Endodermal cell (in vitro differentiated cells): ENCODE results near the gene NCOR1. TPM values are rescaled to one million over a fixed set of nuclear protein-coding genes. Genes with fewer than 3 reads are reported as not detected.
"Not testable (repeated sequence)": the region's sequence is repeated elsewhere in the genome, so short reads cannot be mapped to it uniquely, and the experiment has no call there.

Source experiments
- DNase-seq: peaks from one replicate; pipeline ENCODE4 v3.0.0-alpha.2; 2017
- H3K27ac ChIP-seq: 2 replicates; pipeline ENCODE4 v1.5.1; 2013; ENCODE audit warnings: mild to moderate bottlenecking, low read depth, low read length, moderate library complexity
- H3K27me3 ChIP-seq: 2 replicates; pipeline ENCODE4 v1.6.1; 2013; ENCODE audit warnings: mild to moderate bottlenecking, low read length, moderate library complexity; ENCODE audit not compliant: insufficient read depth, control insufficient read depth, poor library complexity, severe bottlenecking
- H3K36me3 ChIP-seq: 2 replicates; pipeline ENCODE4 v1.7.0; 2013; ENCODE audit warnings: mild to moderate bottlenecking, low read length, moderate library complexity; ENCODE audit not compliant: control insufficient read depth, insufficient read depth
- H3K4me1 ChIP-seq: one replicate; pipeline ENCODE4 v1.7.0; 2013; ENCODE audit warnings: low read length; ENCODE audit not compliant: control insufficient read depth, insufficient read depth
- H3K4me3 ChIP-seq: 2 replicates; pipeline ENCODE4 v1.5.1; 2013; ENCODE audit warnings: mild to moderate bottlenecking, low read length, moderate library complexity
- H3K9ac ChIP-seq: 2 replicates; pipeline ENCODE4 v1.6.1; 2013; ENCODE audit warnings: mild to moderate bottlenecking, low read length, moderate library complexity; ENCODE audit not compliant: poor library complexity, severe bottlenecking; ENCODE audit errors: extremely low read depth
- H3K9me3 ChIP-seq: 2 replicates; pipeline ENCODE4 v1.6.1; 2013; ENCODE audit warnings: mild to moderate bottlenecking, low read length, moderate library complexity; ENCODE audit not compliant: control insufficient read depth
- H3K27ac Mint-ChIP-seq: 2 replicates; pipeline ENCODE4 v1.8.0; 2020; ENCODE audit warnings: mixed read lengths
- H3K27me3 Mint-ChIP-seq: 2 replicates; pipeline ENCODE4 v1.8.0; 2021; ENCODE audit warnings: mild to moderate bottlenecking, mixed read lengths; ENCODE audit not compliant: insufficient read depth
- H3K36me3 Mint-ChIP-seq: 2 replicates; pipeline ENCODE4 v1.8.0; 2020; ENCODE audit warnings: low read depth, mixed read lengths
- H3K4me1 Mint-ChIP-seq: 2 replicates; pipeline ENCODE4 v1.8.0; 2020; ENCODE audit warnings: mixed read lengths
- H3K4me3 Mint-ChIP-seq: 2 replicates; pipeline ENCODE4 v1.8.0; 2020; ENCODE audit warnings: mild to moderate bottlenecking, moderate library complexity, mixed read lengths
- H3K9me3 Mint-ChIP-seq: 2 replicates; pipeline ENCODE4 v1.8.0; 2020; ENCODE audit warnings: mild to moderate bottlenecking, mixed read lengths
- WGBS, 2 experiments: methylation state at CpG; one replicate each; pipeline versions ENCODE4 v1.1.5 to v1.1.7; 2013; ENCODE audit warnings: missing lambda C conversion rate in 2 of 2, mixed read lengths in 1 of 2; ENCODE audit not compliant: insufficient coverage in 1 of 2, insufficient read length in 1 of 2; 5-methylcytosine and 5-hydroxymethylcytosine counted together
- total RNA-seq, 2 donors: library from RNA; stranded (reverse); fragmentation: NEBNext Ultra II Directional in 1 of 2; extraction: Animal tissue kit (Norgen Biotek cat#: 25700) in 1 of 2; gene quantifications; 2 replicates in 1 of 2; 3 replicates in 1 of 2; pipeline ENCODE4 v1.2.1, GENCODE V29; 2021
- TF ChIP-seq, protein P1 (sequence below): fragments of 200-600 bp; sonication (generic); conservative IDR thresholded peaks from 2 replicates; pipeline ENCODE4 v1.5.0; 2021; ENCODE audit warnings: antibody characterized with exemption, mild to moderate bottlenecking

Gene NCOR1
- total RNA-seq, 2 donors from 2014 or later, result 112 to 141 TPM

DNA sequence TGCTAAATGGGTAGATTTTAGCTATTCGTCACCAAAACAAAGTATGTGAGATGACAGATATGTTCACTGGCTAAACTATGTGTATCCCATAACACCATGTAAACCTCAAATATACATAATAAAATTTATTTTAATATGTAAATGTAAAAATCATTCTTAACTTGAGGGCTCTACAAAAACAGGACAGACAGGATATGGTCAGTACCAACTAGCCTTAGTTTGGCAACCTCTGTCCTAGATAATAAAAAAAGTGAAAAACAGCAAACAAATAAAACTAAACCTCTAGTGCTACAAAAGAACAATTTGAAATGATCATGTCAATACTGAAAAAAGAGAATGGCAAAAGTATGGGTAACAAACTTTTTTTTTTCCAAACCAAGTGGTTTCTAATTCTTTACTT lies 33.8 kb downstream of the NCOR1 start:
- no CpG with 5 or more reads among the region's 1 CpG for WGBS, 2 experiments
- H3K4me3 Mint-ChIP-seq, result no peak overlapping the region
- H3K36me3 Mint-ChIP-seq, result peaks cover 64% of the 10 kb centered on the region

DNA sequence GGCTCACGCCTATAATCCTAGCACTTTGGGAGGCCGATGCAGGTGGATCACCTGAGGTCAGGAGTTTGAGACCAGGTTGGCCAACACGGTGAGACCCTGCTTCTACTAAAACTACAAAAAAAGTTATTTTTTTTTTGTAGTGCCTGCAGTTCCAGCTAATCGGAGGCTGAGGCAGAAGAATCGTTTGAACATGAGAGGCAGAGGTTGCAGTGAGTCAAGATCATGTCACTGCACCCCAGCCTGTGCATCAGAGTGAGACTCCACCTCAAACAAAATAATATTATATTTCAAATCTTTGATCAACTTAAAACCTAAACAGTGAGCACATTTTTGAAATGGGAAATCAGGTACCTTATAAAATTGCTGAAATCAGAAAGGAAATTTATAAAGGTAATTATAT lies 36.5 kb downstream of the NCOR1 start:
- Mint-ChIP-seq H3K4me3 (no peak overlapping the region), H3K27me3 (no peaks in the 10 kb centered on the region), H3K9me3 (no peaks in the 10 kb centered on the region), H3K27ac (no peak overlapping the region), H3K4me1 (no peaks in the 10 kb centered on the region), H3K36me3 (peaks cover 50% of the 10 kb centered on the region)
- no peak for DNase-seq
- no peak overlapping the region for H3K27ac ChIP-seq
- peaks cover 19% of the 10 kb centered on the region for H3K36me3 ChIP-seq
- TF ChIP-seq, protein P1, sequence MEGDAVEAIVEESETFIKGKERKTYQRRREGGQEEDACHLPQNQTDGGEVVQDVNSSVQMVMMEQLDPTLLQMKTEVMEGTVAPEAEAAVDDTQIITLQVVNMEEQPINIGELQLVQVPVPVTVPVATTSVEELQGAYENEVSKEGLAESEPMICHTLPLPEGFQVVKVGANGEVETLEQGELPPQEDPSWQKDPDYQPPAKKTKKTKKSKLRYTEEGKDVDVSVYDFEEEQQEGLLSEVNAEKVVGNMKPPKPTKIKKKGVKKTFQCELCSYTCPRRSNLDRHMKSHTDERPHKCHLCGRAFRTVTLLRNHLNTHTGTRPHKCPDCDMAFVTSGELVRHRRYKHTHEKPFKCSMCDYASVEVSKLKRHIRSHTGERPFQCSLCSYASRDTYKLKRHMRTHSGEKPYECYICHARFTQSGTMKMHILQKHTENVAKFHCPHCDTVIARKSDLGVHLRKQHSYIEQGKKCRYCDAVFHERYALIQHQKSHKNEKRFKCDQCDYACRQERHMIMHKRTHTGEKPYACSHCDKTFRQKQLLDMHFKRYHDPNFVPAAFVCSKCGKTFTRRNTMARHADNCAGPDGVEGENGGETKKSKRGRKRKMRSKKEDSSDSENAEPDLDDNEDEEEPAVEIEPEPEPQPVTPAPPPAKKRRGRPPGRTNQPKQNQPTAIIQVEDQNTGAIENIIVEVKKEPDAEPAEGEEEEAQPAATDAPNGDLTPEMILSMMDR, result no peak
- no peaks in the 10 kb centered on the region for H3K4me1 ChIP-seq
- no peak overlapping the region for H3K4me3 ChIP-seq
- no peak overlapping the region for H3K9ac ChIP-seq
- H3K9me3 ChIP-seq, result peaks cover 7% of the 10 kb centered on the region
- 94 to 95% methylated on average over 5 of the region's 5 CpGs for WGBS, 2 experiments
- no peaks in the 10 kb centered on the region for H3K27me3 ChIP-seq

More for the DNA sequence above, 33.8 kb downstream of the NCOR1 start:
- no peaks in the 10 kb centered on the region for H3K27me3 Mint-ChIP-seq
- H3K4me1 ChIP-seq, result no peaks in the 10 kb centered on the region
- no peak overlapping the region for H3K27ac Mint-ChIP-seq
- TF ChIP-seq, protein P1, result no peak
- no peaks in the 10 kb centered on the region for H3K9me3 Mint-ChIP-seq
- H3K27me3 ChIP-seq, result no peaks in the 10 kb centered on the region
- no peak for DNase-seq
- H3K9me3 ChIP-seq, result peaks cover 7% of the 10 kb centered on the region
- no peak overlapping the region for H3K4me3 ChIP-seq
- H3K4me1 Mint-ChIP-seq, result no peaks in the 10 kb centered on the region
- H3K36me3 ChIP-seq, result peaks cover 43% of the 10 kb centered on the region
- H3K27ac ChIP-seq, result no peak overlapping the region
- no peak overlapping the region for H3K9ac ChIP-seq

DNA sequence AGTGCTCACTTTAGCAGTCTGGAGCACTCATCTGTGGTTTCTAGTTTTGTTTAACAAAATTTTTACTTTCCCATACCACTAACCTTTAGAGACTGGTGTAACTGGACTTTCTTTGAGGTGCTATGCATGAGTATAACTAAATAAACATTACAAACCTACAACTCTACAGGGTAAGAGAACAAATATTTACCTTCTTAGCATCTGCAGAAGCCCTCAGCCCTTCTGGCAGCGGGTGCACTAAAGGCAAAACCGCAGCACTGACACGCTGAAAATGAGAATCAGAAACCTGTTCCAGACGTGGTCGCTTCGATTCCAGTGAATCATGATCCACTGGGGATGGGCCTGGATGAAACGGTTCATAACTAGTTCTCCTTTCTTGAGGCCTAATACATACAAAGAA lies 43.7 kb downstream of the NCOR1 start:
- Histone ChIP-seq H3K9me3 (no peaks in the 10 kb centered on the region), H3K9ac (no peak overlapping the region), H3K4me3 (no peak overlapping the region), H3K27ac (no peak overlapping the region), H3K27me3 (no peaks in the 10 kb centered on the region), H3K36me3 (peaks cover 46% of the 10 kb centered on the region), H3K4me1 (no peaks in the 10 kb centered on the region)
- Mint-ChIP-seq H3K36me3 (peaks cover 58% of the 10 kb centered on the region), H3K27me3 (no peaks in the 10 kb centered on the region), H3K9me3 (no peaks in the 10 kb centered on the region), H3K27ac (peak overlapping the region; percentile 44), H3K4me3 (no peak overlapping the region), H3K4me1 (no peaks in the 10 kb centered on the region)
- no peak for DNase-seq
- 94 to 96% methylated on average over 4 to 7 of the region's 7 CpGs for WGBS, 2 experiments
- TF ChIP-seq, protein P1, result no peak

DNA sequence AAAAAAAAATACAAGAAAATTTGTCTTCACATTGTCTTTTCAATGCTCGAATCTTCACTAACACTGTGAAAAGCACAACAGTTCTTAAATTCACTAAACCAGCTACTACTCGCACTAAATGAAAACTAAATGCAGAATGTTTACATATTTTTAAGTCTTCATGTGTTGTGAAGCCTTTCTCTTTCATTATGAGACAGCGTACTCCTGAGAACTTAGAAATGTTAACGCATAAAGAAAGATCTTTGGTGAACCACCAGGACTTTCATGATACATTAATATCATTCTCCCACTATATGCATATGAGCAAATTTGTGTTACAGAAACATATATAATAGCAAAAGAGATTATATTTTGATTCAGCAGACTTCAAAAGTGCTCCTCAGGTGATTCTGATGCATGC lies 48.6 kb downstream of the NCOR1 start:
- H3K27ac Mint-ChIP-seq, H3K4me1 Mint-ChIP-seq, DNase-seq, H3K27me3 Mint-ChIP-seq, H3K27me3 ChIP-seq, H3K4me3 ChIP-seq, H3K9me3 Mint-ChIP-seq, H3K4me1 ChIP-seq, H3K27ac ChIP-seq, H3K4me3 Mint-ChIP-seq, H3K9me3 ChIP-seq, H3K9ac ChIP-seq: not testable (repeated sequence)
- H3K36me3 ChIP-seq, result peaks cover 31% of the 10 kb centered on the region
- H3K36me3 Mint-ChIP-seq, result peaks cover 50% of the 10 kb centered on the region
- 100% methylated on average over 1 to 4 of the region's 4 CpGs for WGBS, 2 experiments
